ENCODE results near the gene LRMDA. TPM values are rescaled to one million over a fixed set of nuclear protein-coding genes. Genes with fewer than 3 reads are reported as not detected.

Gene LRMDA
- total RNA-seq, 1 experiment from 2014 or later: 4.8 TPM

- Histone ChIP-seq H3K4me2 (ENCODE audit: low read length) (no peak overlapping the region), H2AFZ (ENCODE audit: low read depth, low read length, poor library complexity, severe bottlenecking) (no peak overlapping the region), H3K27ac (ENCODE audit: low read depth, low read length) (no peak overlapping the region), H3K9me2 (ENCODE audit: insufficient read depth) (no peaks in the 10 kb centered on the region), H3K9ac (ENCODE audit: low read length) (no peak overlapping the region), H3K27me3 (ENCODE audit: insufficient read depth, low read length) (no peaks in the 10 kb centered on the region), H3K4me3 (replicated peaks in 1 of 2; ENCODE audit: low read depth in 1 of 2, low read length in 2 of 2) (no peak overlapping the region), H3K4me1 (ENCODE audit: control insufficient read depth in 1 of 2, insufficient read depth in 2 of 2, low read length in 2 of 2) (no peaks in the 10 kb centered on the region), H4K20me1 (ENCODE audit: insufficient read depth) (no peaks in the 10 kb centered on the region; the same call in 1 of the 2 replicates), H3K36me3 (ENCODE audit: control insufficient read depth in 1 of 2, insufficient read depth in 2 of 2, low read length in 2 of 2) (no peaks in the 10 kb centered on the region), H3K9me3 (ENCODE audit: control insufficient read depth in 1 of 2, insufficient read depth in 1 of 2, low read depth in 1 of 2, low read length in 2 of 2) (no peaks in the 10 kb centered on the region), H3K79me2 (ENCODE audit: insufficient read depth, low read length) (no peaks in the 10 kb centered on the region)
- ATAC-seq (no peak), DNase-seq (ENCODE audit: low read depth, low spot score) (no peak)
- ChIA-PET CTCF (no interaction called here), POLR2A (no interaction called here), RAD21 (ENCODE audit: low non-redundant PET in 1 of 2, low total read pairs in 2 of 2, uncharacterized antibody in 2 of 2, unreplicated experiment in 2 of 2) (no interaction called here)
- intact Hi-C loops (cut with micrococcal nuclease): no loop called here
- no TSS peak for BruUV-seq (replicated peaks)
- TF ChIP-seq MAX (IDR thresholded peaks at IDR 0.05) (no peak), FOSL1 (IDR thresholded peaks at IDR 0.05; ENCODE audit: low read depth) (no peak), ELF1 (IDR thresholded peaks at IDR 0.05; ENCODE audit: borderline replicate concordance, low read depth) (no peak), EZH2phosphoT487 (IDR thresholded peaks at IDR 0.05; ENCODE audit: borderline replicate concordance) (no peak), CEBPB (IDR thresholded peaks at IDR 0.05; ENCODE audit: low read depth) (no peak), ZFX (IDR thresholded peaks at IDR 0.05) (no peak), YY1 (IDR thresholded peaks at IDR 0.05; ENCODE audit: extremely low read depth, insufficient replicate concordance, low read depth, low read length) (no peak), CTCF (IDR thresholded peaks at IDR 0.05 in 2 of 3, conservative IDR thresholded peaks at IDR 0.05 in 1 of 3; ENCODE audit: borderline replicate concordance in 1 of 3, insufficient read depth in 1 of 3, low read depth in 2 of 3, low read length in 2 of 3) (no peak), TCF7L2 (IDR thresholded peaks at IDR 0.05; ENCODE audit: borderline replicate concordance, extremely low read depth, insufficient read depth, insufficient read length) (no peak), ZNF274 (IDR thresholded peaks at IDR 0.05; ENCODE audit: low read depth, low read length) (no peak), SIN3A (IDR thresholded peaks at IDR 0.05; ENCODE audit: low read depth) (no peak), SRF (IDR thresholded peaks at IDR 0.05; ENCODE audit: low read depth) (no peak), CBX3 (IDR thresholded peaks at IDR 0.05; ENCODE audit: low read depth) (no peak)
These were observed 963.8 kb downstream of the LRMDA start for GRCh38 chr10:76395251-76395650.

All from HCT116 (cell line).